ENCODE results near the gene LYST. TPM values are rescaled to one million over a fixed set of nuclear protein-coding genes. Genes with fewer than 3 reads are reported as not detected.

Gene LYST
- total RNA-seq, 4 donors from 2014 or later: 22.8 to 46.7 (median 32.1) TPM

DNA sequence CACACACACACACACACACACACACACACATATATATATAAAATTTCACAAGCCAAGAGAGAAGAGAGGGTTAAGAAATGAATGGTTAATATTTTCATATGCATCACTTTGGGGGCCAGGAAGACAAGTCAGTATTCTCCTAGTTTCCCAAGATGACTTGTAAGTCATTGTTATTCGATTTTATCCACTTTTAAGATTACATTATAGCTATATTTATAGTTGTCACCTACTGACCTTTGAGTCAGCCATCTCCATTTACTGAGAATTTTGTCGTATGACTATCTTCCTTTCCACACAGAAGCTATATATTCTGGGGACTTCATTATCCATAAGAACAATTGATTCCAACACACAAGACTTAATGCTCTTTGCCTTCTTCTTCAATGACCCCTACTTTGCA is 8.9 kb downstream of the LYST start:
- 58 to 73% methylated on average over 2 of the region's 2 CpGs for WGBS, 2 donors (ENCODE audit: low coverage in 1 of 2)

DNA sequence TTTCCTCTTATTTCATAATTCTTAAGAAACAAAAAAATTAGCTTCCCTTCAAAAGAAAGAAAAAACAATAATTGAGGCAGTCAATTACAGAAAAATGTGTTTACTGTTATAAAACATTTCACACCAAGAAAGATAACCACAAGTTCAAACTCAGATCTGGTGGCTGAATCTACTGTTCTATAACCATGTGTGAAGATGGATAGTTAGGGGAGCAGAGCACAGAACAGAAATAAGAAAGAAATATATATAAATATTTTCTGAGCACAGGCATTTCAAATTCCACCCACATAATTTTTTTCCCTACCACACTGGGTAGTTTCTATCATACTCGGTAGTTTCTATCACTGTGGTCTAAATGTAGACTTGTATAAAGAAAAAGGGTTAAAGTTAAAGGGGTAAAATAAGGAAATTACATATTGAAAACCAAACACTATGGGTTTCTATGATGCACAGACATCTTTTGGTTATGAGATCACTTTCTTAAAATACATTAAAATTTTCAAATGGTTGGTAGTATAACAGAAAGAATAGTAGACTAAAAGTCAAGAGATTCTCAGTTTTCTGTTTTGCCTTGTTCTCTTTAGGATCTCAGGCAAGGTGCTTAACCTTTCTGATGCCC is 10.8 kb downstream of the LYST start:
- in situ Hi-C loops (cut with MboI; ENCODE audit: low pct_ligation_motif_present in 1 of 4, low pct_unique_long_range_greater_than_20kb in 1 of 4, low sequenced_read_pairs in 3 of 4): loop anchor here in 1 of 4 donors (25.0 kb wide), 1 partner anchor 106 kb away; no protein-coding TSS in a partner anchor
- no peak overlapping the region for H3K27ac ChIP-seq
- H3K4me1 ChIP-seq: peaks cover 0 to 21% (median 7%) of the 10 kb centered on the region in 4 donors
- no peaks in the 10 kb centered on the region for H3K27me3 ChIP-seq
- DNase-seq: no peak
- no peaks in the 10 kb centered on the region for H3K9me3 ChIP-seq
- TF ChIP-seq POLR2AphosphoS5 (IDR thresholded peaks at IDR 0.05): no peak
- TF ChIP-seq, protein P1, sequence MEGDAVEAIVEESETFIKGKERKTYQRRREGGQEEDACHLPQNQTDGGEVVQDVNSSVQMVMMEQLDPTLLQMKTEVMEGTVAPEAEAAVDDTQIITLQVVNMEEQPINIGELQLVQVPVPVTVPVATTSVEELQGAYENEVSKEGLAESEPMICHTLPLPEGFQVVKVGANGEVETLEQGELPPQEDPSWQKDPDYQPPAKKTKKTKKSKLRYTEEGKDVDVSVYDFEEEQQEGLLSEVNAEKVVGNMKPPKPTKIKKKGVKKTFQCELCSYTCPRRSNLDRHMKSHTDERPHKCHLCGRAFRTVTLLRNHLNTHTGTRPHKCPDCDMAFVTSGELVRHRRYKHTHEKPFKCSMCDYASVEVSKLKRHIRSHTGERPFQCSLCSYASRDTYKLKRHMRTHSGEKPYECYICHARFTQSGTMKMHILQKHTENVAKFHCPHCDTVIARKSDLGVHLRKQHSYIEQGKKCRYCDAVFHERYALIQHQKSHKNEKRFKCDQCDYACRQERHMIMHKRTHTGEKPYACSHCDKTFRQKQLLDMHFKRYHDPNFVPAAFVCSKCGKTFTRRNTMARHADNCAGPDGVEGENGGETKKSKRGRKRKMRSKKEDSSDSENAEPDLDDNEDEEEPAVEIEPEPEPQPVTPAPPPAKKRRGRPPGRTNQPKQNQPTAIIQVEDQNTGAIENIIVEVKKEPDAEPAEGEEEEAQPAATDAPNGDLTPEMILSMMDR (IDR thresholded peaks at IDR 0.05): no peak
- WGBS, 2 donors (ENCODE audit: low coverage in 1 of 2): 62 to 72% methylated on average over 1 of the region's 1 CpG
- H3K4me3 ChIP-seq: no peak overlapping the region
- intact Hi-C loops (cut with DNase I; ENCODE audit: low total_unique reads): no loop called here
- H3K36me3 ChIP-seq: no peaks in the 10 kb centered on the region

More for the DNA sequence above, 8.9 kb downstream of the LYST start:
- no peaks in the 10 kb centered on the region for H3K36me3 ChIP-seq
- no peaks in the 10 kb centered on the region for H3K9me3 ChIP-seq
- no peak overlapping the region for H3K27ac ChIP-seq
- TF ChIP-seq EP300 (IDR thresholded peaks at IDR 0.05; ENCODE audit: low read depth) (no peak), POLR2AphosphoS5 (IDR thresholded peaks at IDR 0.05) (no peak), POLR2A (IDR thresholded peaks at IDR 0.05) (no peak)
- TF ChIP-seq, protein P1 (IDR thresholded peaks at IDR 0.05): no peak
- DNase-seq: no peak
- in situ Hi-C loops (cut with MboI; ENCODE audit: low pct_ligation_motif_present in 1 of 4, low pct_unique_long_range_greater_than_20kb in 1 of 4, low sequenced_read_pairs in 3 of 4) (loop anchor here in 1 of 4 donors (25.0 kb wide), 1 partner anchor 105 kb away; no protein-coding TSS in a partner anchor), intact Hi-C loops (cut with DNase I; ENCODE audit: low total_unique reads) (no loop called here)
- H3K4me3 ChIP-seq: no peak overlapping the region
- no peaks in the 10 kb centered on the region for H3K27me3 ChIP-seq
- peaks cover 0 to 24% (median 5%) of the 10 kb centered on the region in 4 donors for H3K4me1 ChIP-seq

DNA sequence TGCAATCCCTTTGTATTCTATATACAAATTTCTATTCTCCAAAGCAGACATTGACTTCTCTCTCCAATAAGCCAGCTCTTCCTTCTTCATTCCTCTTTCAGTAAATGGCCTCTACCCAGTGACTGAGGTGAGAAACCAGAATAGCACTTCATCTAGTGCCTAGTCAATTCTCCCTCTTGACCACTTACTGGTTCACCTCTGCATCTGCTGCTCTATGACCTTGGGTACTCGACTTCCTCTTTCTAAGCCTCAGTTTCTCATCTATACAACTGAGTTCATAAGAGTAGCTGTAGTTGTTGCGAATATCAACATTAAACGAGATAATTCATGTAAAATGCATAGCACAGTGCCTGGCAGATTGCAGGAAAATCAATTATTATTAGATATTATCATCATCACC is 12.4 kb downstream of the LYST start:
- H3K9me3 ChIP-seq: no peaks in the 10 kb centered on the region
- intact Hi-C loops (cut with DNase I; ENCODE audit: low total_unique reads) (no loop called here), in situ Hi-C loops (cut with MboI; ENCODE audit: low pct_ligation_motif_present in 1 of 4, low pct_unique_long_range_greater_than_20kb in 1 of 4, low sequenced_read_pairs in 3 of 4) (loop anchor here in 1 of 4 donors (25.0 kb wide), 1 partner anchor 108 kb away; no protein-coding TSS in a partner anchor)
- H3K4me1 ChIP-seq: peaks cover 0 to 17% (median 7%) of the 10 kb centered on the region in 4 donors
- no peaks in the 10 kb centered on the region for H3K27me3 ChIP-seq
- H3K36me3 ChIP-seq: no peaks in the 10 kb centered on the region
- no peak overlapping the region for H3K27ac ChIP-seq
- WGBS, 2 donors (ENCODE audit: low coverage in 1 of 2): 87 to 90% methylated on average over 3 of the region's 3 CpGs
- TF ChIP-seq POLR2AphosphoS5 (IDR thresholded peaks at IDR 0.05) (no peak), EP300 (IDR thresholded peaks at IDR 0.05; ENCODE audit: low read depth) (no peak), POLR2A (IDR thresholded peaks at IDR 0.05) (no peak)
- TF ChIP-seq, protein P1 (IDR thresholded peaks at IDR 0.05): no peak
- H3K4me3 ChIP-seq: no peak overlapping the region
- no peak for DNase-seq

DNA sequence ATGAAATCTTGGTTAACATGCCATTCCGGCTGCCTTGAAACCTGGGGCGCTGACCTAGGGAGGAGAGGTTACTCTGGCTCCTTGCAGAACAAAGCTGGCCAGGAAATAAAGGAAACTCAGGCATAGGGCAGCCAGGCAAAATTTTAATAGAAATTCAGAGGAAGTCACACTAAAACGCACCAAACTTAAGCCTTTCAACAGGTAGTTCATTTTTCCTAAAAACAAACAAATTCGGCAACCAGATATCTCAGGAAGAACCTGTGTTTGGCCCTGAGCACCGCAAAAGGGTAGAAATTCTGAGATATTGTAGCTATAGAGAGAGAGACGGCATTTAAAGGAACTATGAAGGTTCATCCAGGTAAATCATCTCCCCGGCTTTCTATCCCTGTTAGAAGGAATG is 13.1 kb downstream of the LYST start:
- peaks cover 0 to 22% (median 7%) of the 10 kb centered on the region in 4 donors for H3K4me1 ChIP-seq
- H3K27ac ChIP-seq: no peak overlapping the region
- no peak overlapping the region for H3K4me3 ChIP-seq
- H3K27me3 ChIP-seq: no peaks in the 10 kb centered on the region
- in situ Hi-C loops (cut with MboI; ENCODE audit: low pct_ligation_motif_present in 1 of 4, low pct_unique_long_range_greater_than_20kb in 1 of 4, low sequenced_read_pairs in 3 of 4) (loop anchor here in 1 of 4 donors (25.0 kb wide), 1 partner anchor 109 kb away; no protein-coding TSS in a partner anchor), intact Hi-C loops (cut with DNase I; ENCODE audit: low total_unique reads) (no loop called here)
- DNase-seq: no peak
- no peaks in the 10 kb centered on the region for H3K9me3 ChIP-seq
- no peak for TF ChIP-seq POLR2A (IDR thresholded peaks at IDR 0.05)
- no peak for TF ChIP-seq POLR2AphosphoS5 (IDR thresholded peaks at IDR 0.05)
- TF ChIP-seq, protein P1 (IDR thresholded peaks at IDR 0.05): no peak
- TF ChIP-seq EP300 (IDR thresholded peaks at IDR 0.05; ENCODE audit: low read depth): no peak
- 69 to 88% methylated on average over 6 to 7 of the region's 7 CpGs for WGBS, 2 donors (ENCODE audit: low coverage in 1 of 2)
- H3K36me3 ChIP-seq: no peaks in the 10 kb centered on the region
